Esophagus muscularis mucosa (tissue), 4 donors: ENCODE data around the gene PLN. TPM values are rescaled to one million over a fixed set of nuclear protein-coding genes. Genes with fewer than 3 reads are reported as not detected.

Experiments used
- DNase-seq: peaks from one replicate; pipeline ENCODE4 v3.0.0-alpha.2; 2017; ENCODE audit errors: extremely low spot score
- H3K27ac ChIP-seq, 4 donors: fragments of 200-600 bp; sonication (generic); replicated peaks in 1 of 4; 1 replicate in 3 of 4; 2 replicates in 1 of 4; pipeline ENCODE4 v1.5.1; 2016 to 2019; ENCODE audit warnings: mild to moderate bottlenecking in 1 of 4
- H3K27me3 ChIP-seq, 4 donors: fragments of 200-600 bp; sonication (generic); one replicate each; pipeline versions ENCODE4 v1.5.1 to v1.6.0; 2016 to 2019
- H3K36me3 ChIP-seq, 4 donors: fragments of 200-600 bp; sonication (generic); one replicate each; pipeline ENCODE4 v1.5.1; 2016 to 2019
- H3K4me1 ChIP-seq, 4 donors: fragments of 200-600 bp; sonication (generic); one replicate each; pipeline ENCODE4 v1.5.1; 2016 to 2019
- H3K4me3 ChIP-seq, 4 donors: fragments of 200-600 bp; sonication (generic); 1 replicate in 2 of 4; 2 replicates in 2 of 4; pipeline ENCODE4 v1.5.1; 2016 to 2019; ENCODE audit warnings: mild to moderate bottlenecking in 4 of 4, moderate library complexity in 1 of 4
- H3K9me3 ChIP-seq, 4 donors: fragments of 200-600 bp; sonication (generic); 1 replicate in 3 of 4; 2 replicates in 1 of 4; pipeline ENCODE4 v1.5.1; 2016 to 2019
- CTCF ChIP-seq, 3 experiments: fragments of 200-600 bp in 2 of 3; fragments of 450-650 bp in 1 of 3; sonication (generic) in 2 of 3; IDR thresholded peaks; one replicate each; pipeline ENCODE4 v1.5.1; 2017 to 2019; ENCODE audit warnings: antibody characterized with exemption in 3 of 3, mild to moderate bottlenecking in 2 of 3, moderate library complexity in 1 of 3
- EP300 ChIP-seq: sonication (generic); formaldehyde crosslinking; IDR thresholded peaks from one replicate; pipeline ENCODE4 v1.6.1; 2017; ENCODE audit warnings: antibody characterized with exemption
- POLR2A ChIP-seq: fragments of 450-650 bp; IDR thresholded peaks from one replicate; pipeline ENCODE4 v1.6.1; 2017; ENCODE audit warnings: antibody characterized with exemption, moderate library complexity, mild to moderate bottlenecking, low read depth
- POLR2AphosphoS5 ChIP-seq, 2 donors: sonication (generic); formaldehyde crosslinking; IDR thresholded peaks; one replicate each; pipeline ENCODE4 v1.6.1; 2017; ENCODE audit warnings: antibody characterized with exemption in 2 of 2
- WGBS: methylation state at CpG from one replicate; pipeline ENCODE4 v1.1.5; 2018; 5-methylcytosine and 5-hydroxymethylcytosine counted together
- intact Hi-C: fragments of 100-400 bp; cut with DNase I; formaldehyde crosslinking; loops from one replicate; pipeline ENCODE4 v1.15.1; 2023
- total RNA-seq, 4 donors: library from RNA; depleted of rRNA; stranded (reverse); fragments of >200 nt; gene quantifications; one replicate each; pipeline versions ENCODE4 v1.1.0 to v1.2.1, GENCODE V29; 2016

Gene PLN
- total RNA-seq, 4 donors from 2014 or later: 262 to 431 (median 319) TPM

GRCh38 chr6:118542184-118542952 is 5.7 kb upstream of the PLN start:
- no peak overlapping the region for H3K27ac ChIP-seq
- no peak overlapping the region for H3K4me3 ChIP-seq
- TF ChIP-seq EP300: no peak
- intact Hi-C loops: no loop called here
- DNase-seq: no peak
- H3K27me3 ChIP-seq: no peaks in the 10 kb centered on the region
- no peaks in the 10 kb centered on the region for H3K9me3 ChIP-seq
- H3K36me3 ChIP-seq: no peaks in the 10 kb centered on the region
- 84% methylated on average over 3 of the region's 3 CpGs for WGBS
- peaks cover 0 to 32% (median 24%) of the 10 kb centered on the region in 4 donors for H3K4me1 ChIP-seq

GRCh38 chr6:118544105-118544504 is 4.0 kb upstream of the PLN start:
- H3K9me3 ChIP-seq: no peaks in the 10 kb centered on the region
- 88% methylated on average over 3 of the region's 3 CpGs for WGBS
- H3K36me3 ChIP-seq: peaks cover 0 to 3% (median 0%) of the 10 kb centered on the region in 4 donors
- intact Hi-C loops: no loop called here
- H3K4me3 ChIP-seq: no peak overlapping the region
- no peak for TF ChIP-seq POLR2A
- H3K4me1 ChIP-seq: peaks cover 0 to 28% (median 13%) of the 10 kb centered on the region in 4 donors
- no peak for DNase-seq
- no peak overlapping the region for H3K27ac ChIP-seq
- no peaks in the 10 kb centered on the region for H3K27me3 ChIP-seq

GRCh38 chr6:118546164-118546879 is 1.8 kb upstream of the PLN start:
- Histone ChIP-seq H3K27ac (peak overlapping the region; percentile 64 to 74 (median 71)), H3K27me3 (no peaks in the 10 kb centered on the region), H3K4me3 (peak overlapping the region; percentile 43 to 59 (median 50)), H3K9me3 (no peaks in the 10 kb centered on the region), H3K4me1 (peaks cover 0 to 32% (median 9%) of the 10 kb centered on the region in 4 donors), H3K36me3 (peaks cover 0 to 20% (median 0%) of the 10 kb centered on the region in 4 donors)
- TF ChIP-seq POLR2AphosphoS5 (IDR thresholded peaks at IDR 0.05): no peak
- no peak for TF ChIP-seq EP300
- no peak for DNase-seq
- WGBS: 53% methylated on average over 4 of the region's 4 CpGs
- intact Hi-C loops: no loop called here

- intact Hi-C loops: no loop called here
- Histone ChIP-seq H3K9me3 (no peaks in the 10 kb centered on the region), H3K4me1 (peaks cover 0 to 32% (median 11%) of the 10 kb centered on the region in 4 donors), H3K27ac (peak overlapping the region; percentile 64 to 74 (median 71)), H3K27me3 (no peaks in the 10 kb centered on the region), H3K4me3 (peak overlapping the region; percentile 43 to 59 (median 50)), H3K36me3 (peaks cover 0 to 24% (median 0%) of the 10 kb centered on the region in 4 donors)
- WGBS: 46% methylated on average over 1 of the region's 1 CpG
- TF ChIP-seq POLR2A (no peak), CTCF (IDR thresholded peaks at IDR 0.05) (no peak), POLR2AphosphoS5 (IDR thresholded peaks at IDR 0.05) (no peak), EP300 (no peak)
- no peak for DNase-seq
Measured at GRCh38 chr6:118546880-118547218, 1.2 kb upstream of the PLN start.

GRCh38 chr6:118548613-118549012 is 517 bp downstream of the PLN start:
- H3K27ac ChIP-seq: peak overlapping the region; percentile 64 to 74 (median 71)
- TF ChIP-seq POLR2AphosphoS5 (IDR thresholded peaks at IDR 0.05) (no peak), EP300 (no peak), CTCF (IDR thresholded peaks at IDR 0.05) (no peak), POLR2A (no peak)
- no peaks in the 10 kb centered on the region for H3K27me3 ChIP-seq
- H3K36me3 ChIP-seq: peaks cover 0 to 38% (median 0%) of the 10 kb centered on the region in 4 donors
- no peak for DNase-seq
- H3K9me3 ChIP-seq: no peaks in the 10 kb centered on the region
- intact Hi-C loops: no loop called here
- H3K4me1 ChIP-seq: peaks cover 0 to 41% (median 24%) of the 10 kb centered on the region in 4 donors
- peak overlapping the region; percentile 43 to 59 (median 50) for H3K4me3 ChIP-seq
